Measurements from ENCODE around the gene EFCAB6. TPM values are rescaled to one million over a fixed set of nuclear protein-coding genes. Genes with fewer than 3 reads are reported as not detected.

Gene EFCAB6
- total RNA-seq, 1 experiment from 2014 or later: 0.52 TPM

DNA sequence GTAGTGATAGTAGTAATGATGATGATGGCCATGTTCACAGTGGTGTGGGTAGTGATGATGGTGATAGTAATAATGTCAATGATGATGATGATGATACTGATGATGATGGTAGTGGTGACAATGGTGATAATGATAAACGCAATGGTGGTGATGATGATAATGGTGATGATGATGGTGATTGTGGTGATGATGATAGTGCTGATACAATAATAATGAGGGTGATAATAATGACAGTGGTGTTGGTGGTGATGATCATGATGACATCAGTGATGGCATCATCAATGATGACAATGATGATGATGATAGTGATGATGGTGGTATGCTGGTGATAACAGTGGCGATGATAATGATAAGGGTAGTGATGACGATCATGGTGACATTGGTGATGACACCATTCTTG is 308.0 kb downstream of the EFCAB6 start:
- H3K9me2 ChIP-seq (ENCODE audit: insufficient read depth): no peaks in the 10 kb centered on the region

More for the DNA sequence above, 308.0 kb downstream of the EFCAB6 start:
- intact Hi-C loops (cut with micrococcal nuclease): no loop called here
- Histone ChIP-seq H3K9me3 (ENCODE audit: control insufficient read depth in 1 of 2, insufficient read depth in 1 of 2, low read depth in 1 of 2, low read length in 2 of 2) (no peaks in the 10 kb centered on the region; a peak in 1 of 4 replicates), H2AFZ (ENCODE audit: low read depth, low read length, poor library complexity, severe bottlenecking) (no peak overlapping the region), H3K4me1 (ENCODE audit: control insufficient read depth in 1 of 2, insufficient read depth in 2 of 2, low read length in 2 of 2) (no peaks in the 10 kb centered on the region), H3K27ac (ENCODE audit: low read depth, low read length) (no peak overlapping the region), H3K27me3 (ENCODE audit: insufficient read depth, low read length) (no peaks in the 10 kb centered on the region), H3K4me2 (ENCODE audit: low read length) (no peak overlapping the region), H4K20me1 (ENCODE audit: insufficient read depth) (no peaks in the 10 kb centered on the region), H3K79me2 (ENCODE audit: insufficient read depth, low read length) (no peaks in the 10 kb centered on the region), H3K36me3 (ENCODE audit: control insufficient read depth in 1 of 2, insufficient read depth in 2 of 2, low read length in 2 of 2) (no peaks in the 10 kb centered on the region), H3K4me3 (replicated peaks in 1 of 2; ENCODE audit: low read depth in 1 of 2, low read length in 2 of 2) (no peak overlapping the region), H3K9ac (ENCODE audit: low read length) (no peak overlapping the region)
- CTCF ChIA-PET: no interaction called here
- TF ChIP-seq EGR1 (IDR thresholded peaks at IDR 0.05; ENCODE audit: low read depth) (no peak), YY1 (IDR thresholded peaks at IDR 0.05; ENCODE audit: extremely low read depth, insufficient replicate concordance, low read depth, low read length) (no peak), ZBTB33 (IDR thresholded peaks at IDR 0.05; ENCODE audit: extremely low read depth, insufficient replicate concordance, low read length) (no peak), REST (IDR thresholded peaks at IDR 0.05; ENCODE audit: low read depth) (no peak)
- RAD21 ChIA-PET (ENCODE audit: low non-redundant PET in 1 of 2, low total read pairs in 2 of 2, uncharacterized antibody in 2 of 2, unreplicated experiment in 2 of 2): no interaction called here
- POLR2A ChIA-PET: no interaction called here
- BruUV-seq (replicated peaks): no TSS peak
- no peak for ATAC-seq
- DNase-seq (ENCODE audit: low read depth, low spot score): no peak
